Amniotic epithelial cell (primary cell): ENCODE measurements around the gene RFTN1.

Source experiments
- DNase-seq: peaks from one replicate; pipeline ENCODE4 v3.0.0-alpha.2; 2010; ENCODE audit warnings: low read depth

The RFTN1 gene

GRCh38 chr3:16377847-16378302, 135.6 kb downstream of the RFTN1 start:
- no peak for DNase-seq

- no peak for DNase-seq
Measured at GRCh38 chr3:16377196-16377595, 136.3 kb downstream of the RFTN1 start.

- no peak for DNase-seq
Measured at GRCh38 chr3:16375891-16376290, 137.6 kb downstream of the RFTN1 start.

GRCh38 chr3:16374935-16375245, 138.6 kb downstream of the RFTN1 start:
- DNase-seq, result no peak

- DNase-seq, result no peak
Measured at GRCh38 chr3:16374047-16374934, 139.2 kb downstream of the RFTN1 start.

- DNase-seq, result no peak
Measured at GRCh38 chr3:16373341-16373946, 140.1 kb downstream of the RFTN1 start.

- peak; percentile 14 for DNase-seq
Measured at GRCh38 chr3:16372362-16373292, 140.9 kb downstream of the RFTN1 start.

GRCh38 chr3:16370872-16371740, 142.4 kb downstream of the RFTN1 start:
- DNase-seq, result no peak

- no peak for DNase-seq
Measured at GRCh38 chr3:16370503-16370871, 143.0 kb downstream of the RFTN1 start.

GRCh38 chr3:16369885-16370284, 143.6 kb downstream of the RFTN1 start:
- DNase-seq, result peak; percentile 62

- no peak for DNase-seq
Measured at GRCh38 chr3:16369276-16369675, 144.2 kb downstream of the RFTN1 start.

- no peak for DNase-seq
Measured at GRCh38 chr3:16366581-16366980, 146.9 kb downstream of the RFTN1 start.

- no peak for DNase-seq
Measured at GRCh38 chr3:16365491-16366128, 147.9 kb downstream of the RFTN1 start.

- DNase-seq, result no peak
Measured at GRCh38 chr3:16364963-16365362, 148.5 kb downstream of the RFTN1 start.

- no peak for DNase-seq
Measured at GRCh38 chr3:16364323-16364722, 149.2 kb downstream of the RFTN1 start.

- DNase-seq, result no peak
Measured at GRCh38 chr3:16363636-16364035, 149.9 kb downstream of the RFTN1 start.

- no peak for DNase-seq
Measured at GRCh38 chr3:16362770-16363169, 150.7 kb downstream of the RFTN1 start.

- no peak for DNase-seq
Measured at GRCh38 chr3:16361087-16361486, 152.4 kb downstream of the RFTN1 start.

GRCh38 chr3:16359331-16359730, 154.2 kb downstream of the RFTN1 start:
- DNase-seq, result no peak

GRCh38 chr3:16358336-16358735, 155.2 kb downstream of the RFTN1 start:
- no peak for DNase-seq
